ENCODE results near the gene PCDHB6. TPM values are rescaled to one million over a fixed set of nuclear protein-coding genes. Genes with fewer than 3 reads are reported as not detected.

PCDHB6 gene
- polyA plus RNA-seq, 1 of the 3 experiments (the other 2 are of a cell fraction): 5.0 TPM

- TF ChIP-seq ZBTB33 (IDR thresholded peaks at IDR 0.05; ENCODE audit: borderline replicate concordance, low read depth) (no peak), MXI1 (IDR thresholded peaks at IDR 0.05; ENCODE audit: low read depth, low read length) (0 out of 2 replicates have a peak, but pooled peaks have one; percentile 55)
Measured at GRCh38 chr5:141100243-141100805, 49.5 kb upstream of the PCDHB6 start, which contains the start of gene PCDHB3 (continued).

- H3F3A ChIP-seq (replicated peaks; ENCODE audit: insufficient read depth): no peaks in the 10 kb centered on the region
- CTCF ChIA-PET: interaction anchor here (0.6 to 1.7 kb wide), 18 partner anchors 9 to 465 kb away, joined by 3 to 8 read pairs (median 4); partner anchors contain the start of genes PCDHA8 and PCDHB14
- H3K36me3 ChIP-seq (replicated peaks in 1 of 2; ENCODE audit: control insufficient read depth in 1 of 2, insufficient read depth in 2 of 2, low read length in 1 of 2): no peaks in the 10 kb centered on the region
- H3K27me3 ChIP-seq (ENCODE audit: insufficient read depth): no peaks in the 10 kb centered on the region
- peak overlapping the region; percentile 46 to 51 for H3K4me3 ChIP-seq (ENCODE audit: low read depth in 2 of 2, low read length in 1 of 2)
- WGBS (ENCODE audit: low lambda C conversion rate): 54% methylated on average over 20 of the region's 20 CpGs
- no peaks in the 10 kb centered on the region for H3K9me2 ChIP-seq
- DNase-seq: peak; percentile 46
- no peaks in the 10 kb centered on the region for H3K4me1 ChIP-seq (ENCODE audit: control insufficient read depth in 1 of 2, insufficient read depth in 2 of 2, low read depth in 1 of 2, low read length in 1 of 2)
- H3K9me3 ChIP-seq: no peaks in the 10 kb centered on the region
- no peaks in the 10 kb centered on the region for H3K79me2 ChIP-seq (ENCODE audit: insufficient read depth)
- 0 out of 2 replicates have a peak overlapping the region, but pooled peaks have one; percentile 71 for H2AFZ ChIP-seq (ENCODE audit: low read depth)
- no peaks in the 10 kb centered on the region for H4K20me1 ChIP-seq (ENCODE audit: insufficient read depth)
- POLR2A ChIA-PET: interaction anchor here (1.0 kb wide), 1 partner anchor 463 kb away, joined by 3 read pairs; no protein-coding TSS in a partner anchor
- TF ChIP-seq MEF2A (IDR thresholded peaks at IDR 0.05; ENCODE audit: borderline replicate concordance, low read depth) (no peak), TCF12 (IDR thresholded peaks at IDR 0.05) (no peak), TAF1 (IDR thresholded peaks at IDR 0.05; ENCODE audit: borderline replicate concordance, low read depth, low read length) (no peak), CHD2 (IDR thresholded peaks at IDR 0.05; ENCODE audit: low read length, partially characterized antibody) (no peak), CTCF (IDR thresholded peaks at IDR 0.05) (no peak), GATA2 (CRISPR knock-in tag; IDR thresholded peaks at IDR 0.05) (no peak), ZBTB33 (IDR thresholded peaks at IDR 0.05; ENCODE audit: borderline replicate concordance, low read depth) (no peak), REST (IDR thresholded peaks at IDR 0.05; ENCODE audit: low read depth, low read length) (no peak), USF2 (IDR thresholded peaks at IDR 0.05; ENCODE audit: borderline replicate concordance, low read depth, low read length) (no peak), GABPA (IDR thresholded peaks at IDR 0.05; ENCODE audit: low read depth) (no peak), NRF1 (IDR thresholded peaks at IDR 0.05; ENCODE audit: low read depth, low read length) (no peak), SIN3A (IDR thresholded peaks at IDR 0.05; ENCODE audit: borderline replicate concordance, low read depth, low read length) (no peak), RAD21 (IDR thresholded peaks at IDR 0.05; ENCODE audit: low read length) (no peak), MAX (IDR thresholded peaks at IDR 0.05; ENCODE audit: low read depth) (no peak), POLR2AphosphoS5 (IDR thresholded peaks at IDR 0.05; ENCODE audit: low read depth, low read length) (no peak), TEAD4 (IDR thresholded peaks at IDR 0.05; ENCODE audit: borderline replicate concordance, insufficient read depth) (no peak), JUND (IDR thresholded peaks at IDR 0.05) (no peak), YY1 (IDR thresholded peaks at IDR 0.05; ENCODE audit: low read depth) (no peak), FOXJ3 (CRISPR knock-in tag; IDR thresholded peaks at IDR 0.05) (no peak)
- 0 out of 2 replicates have a peak overlapping the region, but pooled peaks have one; percentile 38 for H3K9ac ChIP-seq
- no peak overlapping the region for H3K27ac ChIP-seq (ENCODE audit: low read depth in 2 of 2, low read length in 1 of 2)
- H3K4me2 ChIP-seq: peak overlapping the region; percentile 70; the same call in 1 of the 2 replicates
Measured at GRCh38 chr5:141101059-141101458, 48.8 kb upstream of the PCDHB6 start.

Data from SK-N-SH (cell line).